Embryonic facial prominence (tissue), 1 donor: Measurements from ENCODE around the gene USP14.
"Not testable (repeated sequence)": the region's sequence is repeated elsewhere in the genome, so short reads cannot be mapped to it uniquely, and the experiment has no call there.

Experiments used
- DNase-seq: peaks from one replicate; pipeline ENCODE4 v3.0.0-alpha.2; 2016; ENCODE audit errors: extremely low spot score

Gene USP14

DNA sequence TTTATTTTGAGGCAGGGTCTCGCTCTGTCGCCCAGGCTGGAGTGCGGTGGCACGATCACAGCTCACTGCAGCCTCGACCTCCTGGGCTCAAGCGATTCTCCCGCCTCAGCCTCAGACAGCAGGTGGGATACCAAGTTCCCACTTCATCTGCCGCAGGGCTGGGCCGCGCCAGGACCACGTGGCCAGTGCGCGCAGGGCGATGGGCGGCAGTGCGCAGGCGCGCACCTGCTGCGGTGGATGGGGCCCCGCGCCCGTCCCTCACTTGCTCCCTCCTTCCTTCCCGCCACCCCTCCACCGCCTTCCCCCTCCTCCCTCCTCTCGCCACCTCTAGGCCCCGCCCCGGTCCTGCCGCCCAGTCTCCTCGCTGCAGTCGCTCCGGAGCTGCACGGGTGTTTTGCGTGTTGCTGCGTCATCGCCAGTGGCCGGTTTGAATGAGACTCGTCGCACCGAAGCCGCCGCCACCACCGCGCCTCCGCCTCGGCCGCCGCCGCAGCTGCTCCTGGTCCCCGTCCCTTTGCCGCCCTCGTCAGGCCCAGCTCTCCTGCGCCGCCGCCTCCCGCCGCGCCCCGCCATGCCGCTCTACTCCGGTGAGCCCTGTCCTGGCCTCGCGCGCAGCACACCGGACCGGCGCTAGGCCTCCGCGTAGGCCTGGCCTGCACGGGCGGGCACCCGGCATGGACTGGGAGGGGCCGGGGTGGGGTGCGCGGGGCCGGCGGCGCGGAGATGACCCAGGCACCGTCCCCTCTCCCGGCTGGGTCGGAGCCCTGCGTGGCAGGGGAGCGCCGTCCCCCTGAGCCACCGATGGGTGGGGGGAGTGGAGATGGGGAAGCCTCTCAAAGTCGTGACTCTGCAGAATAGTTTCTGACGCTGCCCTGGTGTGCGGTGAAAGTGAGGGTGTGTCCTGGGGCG lies at the start of gene USP14:
Gene USP14 (plus strand): TSS at position 430 of the 909 bp plus-strand sequence. CDS start 142 bp downstream, at position 572.
- DNase-seq: peak; percentile 93

DNA sequence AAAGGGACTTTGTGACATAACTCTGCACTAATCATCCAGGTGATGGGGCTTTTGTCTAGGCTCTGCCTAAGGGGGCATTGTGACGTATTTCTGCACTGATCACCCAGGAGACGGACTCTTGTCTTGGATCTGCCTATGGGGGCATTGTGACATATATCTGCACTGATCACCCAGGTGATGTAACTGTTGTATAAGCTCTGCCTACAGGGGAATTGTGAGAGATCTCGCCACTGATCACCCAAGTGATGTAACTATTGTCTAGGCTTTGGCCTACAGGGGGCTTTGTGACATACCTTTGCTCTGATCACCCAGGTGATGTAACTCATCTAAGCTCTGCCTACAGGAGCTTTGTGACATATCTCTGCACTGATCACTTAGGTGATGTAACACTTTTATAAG lies 49.7 kb upstream of the USP14 start:
- DNase-seq: not testable (repeated sequence)

DNA sequence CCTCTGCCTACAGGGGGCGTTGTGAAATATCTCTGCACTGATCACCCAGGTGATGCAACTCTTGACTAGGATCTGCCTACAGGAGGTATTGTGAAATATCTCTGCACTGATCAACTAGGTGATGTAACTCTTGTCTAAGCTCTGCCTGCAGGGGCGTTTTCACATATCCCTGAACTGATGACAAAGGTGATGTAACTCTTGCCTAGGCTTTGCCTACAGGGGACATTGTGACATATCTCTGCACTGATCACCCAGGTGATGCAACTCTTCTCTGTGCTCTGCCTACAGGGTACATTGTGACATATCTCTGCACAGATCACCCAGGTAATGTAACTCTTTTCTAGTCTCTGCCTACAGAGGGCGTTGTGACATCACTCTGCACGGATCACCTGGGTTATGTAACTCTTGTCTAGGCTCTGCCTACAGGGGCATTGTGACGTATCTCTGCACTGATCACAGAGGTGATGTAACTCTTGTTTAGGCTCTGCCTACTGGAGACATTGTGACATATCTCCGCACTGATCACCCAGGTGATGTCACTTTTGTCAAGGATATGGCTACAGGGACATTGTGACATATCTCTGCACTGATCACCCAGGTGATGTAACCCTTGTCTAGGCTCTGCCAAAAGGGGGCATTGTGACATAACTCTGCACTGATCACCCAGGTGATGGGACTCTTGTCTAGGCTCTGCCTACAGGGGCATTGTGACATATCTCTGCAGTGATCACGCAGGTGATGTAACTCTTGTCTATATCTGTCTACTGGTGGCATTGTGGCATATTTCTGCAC lies 49.0 kb upstream of the USP14 start:
- DNase-seq: not testable (repeated sequence)

DNA sequence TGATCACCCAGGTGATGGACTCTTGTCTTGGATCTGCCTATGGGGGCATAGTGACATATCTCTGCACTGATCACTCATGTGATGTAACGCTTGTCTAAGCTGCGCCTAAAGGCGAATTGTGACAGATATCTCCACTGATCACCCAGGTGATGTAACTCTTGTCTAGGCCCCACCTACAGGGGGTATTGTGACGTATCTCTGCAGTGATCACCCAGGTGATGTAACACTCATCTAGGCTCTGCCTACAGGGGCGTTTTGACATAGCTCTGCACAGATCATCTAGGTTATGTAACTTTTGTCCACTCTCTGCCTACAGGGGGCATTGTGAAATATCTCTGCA lies 48.5 kb upstream of the USP14 start:
- not testable (repeated sequence) for DNase-seq

DNA sequence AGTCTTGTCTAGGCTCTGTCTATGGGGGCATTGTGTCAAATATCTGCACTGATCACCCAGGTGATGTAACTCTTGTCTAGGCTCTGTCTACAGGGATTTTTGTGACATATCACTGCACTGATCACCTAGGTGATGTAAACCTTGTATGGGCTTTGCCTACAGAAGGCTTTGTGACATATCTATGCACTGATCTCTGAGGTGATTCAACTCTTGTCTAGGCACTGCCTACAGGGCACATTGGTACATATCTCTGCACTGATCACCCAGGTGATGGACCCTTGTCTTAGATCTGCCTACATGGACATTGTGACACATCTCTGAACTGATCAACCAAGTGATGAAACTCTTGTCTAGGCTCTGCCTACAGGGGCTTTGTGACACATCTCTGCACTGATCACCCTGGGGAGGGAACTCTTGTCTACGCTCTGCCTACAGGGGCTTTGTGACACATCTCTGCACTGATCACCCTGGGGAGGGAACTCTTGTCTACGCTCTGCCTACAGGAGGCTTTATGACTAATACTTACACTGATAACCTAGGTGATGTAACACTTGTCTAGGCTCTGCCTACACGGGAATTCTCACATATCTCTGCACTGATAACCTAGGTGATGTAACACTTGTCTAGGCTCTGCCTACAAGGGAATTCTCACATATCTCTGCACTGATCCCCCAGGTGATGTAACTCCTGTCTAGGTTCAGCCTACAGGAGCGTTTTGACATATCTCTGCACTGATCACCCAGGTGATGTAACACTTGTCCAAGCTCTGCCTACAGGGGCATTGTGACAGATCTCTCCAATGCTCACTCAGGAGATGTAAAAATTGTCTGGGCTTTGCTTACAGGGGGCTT lies 47.8 kb upstream of the USP14 start:
- DNase-seq: not testable (repeated sequence)

DNA sequence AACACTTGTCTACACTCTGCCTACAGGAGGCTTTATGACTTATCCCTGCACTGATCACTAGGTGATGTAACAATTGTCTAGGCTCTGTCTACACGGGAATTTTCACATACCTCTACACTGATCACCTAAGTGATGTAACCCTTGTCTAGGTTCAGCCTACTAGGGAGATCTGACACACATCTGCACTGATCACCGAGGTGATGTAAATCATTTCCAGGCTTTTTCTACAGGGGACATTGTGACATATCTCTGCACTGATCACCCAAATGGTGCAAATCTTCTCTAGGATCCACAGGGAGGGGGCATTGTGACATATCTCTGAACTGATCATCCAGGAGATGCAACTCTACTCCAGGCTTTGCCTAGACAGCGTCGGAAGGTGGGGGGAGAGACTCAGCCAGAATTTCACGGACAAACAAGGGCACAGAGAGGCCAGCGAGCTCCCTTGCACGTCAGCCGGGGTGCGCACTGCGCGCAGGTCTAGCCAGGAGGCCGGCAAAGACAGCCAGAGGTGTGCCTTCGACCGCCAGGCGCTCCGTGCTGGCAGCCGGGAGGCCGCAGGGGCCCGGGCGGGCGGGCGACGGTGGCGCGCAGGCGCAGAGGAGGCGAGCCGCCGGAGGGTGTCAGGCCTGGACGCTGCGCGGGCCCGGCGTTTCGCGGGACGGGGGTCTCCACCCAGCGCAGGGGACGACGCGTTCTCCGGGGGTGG lies 46.9 kb upstream of the USP14 start:
- peak; percentile 11 for DNase-seq

DNA sequence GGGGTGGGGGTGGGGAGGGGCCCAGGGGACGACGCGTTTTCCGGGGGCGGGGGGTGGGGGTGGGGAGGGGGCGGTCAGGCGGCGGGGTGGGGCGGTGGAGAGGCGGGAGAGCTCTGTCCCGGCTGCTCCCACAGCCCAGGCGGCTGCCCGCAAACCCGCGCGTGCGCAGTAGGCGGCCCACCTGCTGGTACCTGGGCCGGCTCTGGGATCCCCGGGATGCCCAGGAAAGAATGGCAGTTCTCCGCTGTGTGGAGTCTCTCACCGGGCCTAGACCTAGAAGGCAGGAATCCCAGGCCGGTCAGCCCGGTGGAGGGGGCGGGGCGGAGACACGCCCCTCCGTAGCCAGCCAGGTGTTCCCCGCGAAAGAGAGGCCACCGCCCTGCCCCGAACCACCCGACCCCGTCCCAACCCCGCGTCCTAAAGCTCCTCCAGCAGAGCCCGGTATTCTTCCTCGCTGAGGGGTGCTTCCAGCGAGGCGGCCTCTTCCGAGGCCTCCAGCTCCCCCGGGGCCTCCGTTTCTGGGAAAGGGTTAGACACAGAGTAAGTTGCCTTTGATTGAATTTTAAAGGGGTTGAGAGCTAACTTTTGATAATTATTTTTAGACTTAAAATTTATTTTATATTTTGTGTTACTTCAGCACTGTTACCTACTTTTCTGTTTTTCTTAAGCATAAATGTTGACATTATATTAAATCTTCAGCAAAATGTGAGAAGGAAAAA lies 46.2 kb upstream of the USP14 start:
- DNase-seq: not testable (repeated sequence)

DNA sequence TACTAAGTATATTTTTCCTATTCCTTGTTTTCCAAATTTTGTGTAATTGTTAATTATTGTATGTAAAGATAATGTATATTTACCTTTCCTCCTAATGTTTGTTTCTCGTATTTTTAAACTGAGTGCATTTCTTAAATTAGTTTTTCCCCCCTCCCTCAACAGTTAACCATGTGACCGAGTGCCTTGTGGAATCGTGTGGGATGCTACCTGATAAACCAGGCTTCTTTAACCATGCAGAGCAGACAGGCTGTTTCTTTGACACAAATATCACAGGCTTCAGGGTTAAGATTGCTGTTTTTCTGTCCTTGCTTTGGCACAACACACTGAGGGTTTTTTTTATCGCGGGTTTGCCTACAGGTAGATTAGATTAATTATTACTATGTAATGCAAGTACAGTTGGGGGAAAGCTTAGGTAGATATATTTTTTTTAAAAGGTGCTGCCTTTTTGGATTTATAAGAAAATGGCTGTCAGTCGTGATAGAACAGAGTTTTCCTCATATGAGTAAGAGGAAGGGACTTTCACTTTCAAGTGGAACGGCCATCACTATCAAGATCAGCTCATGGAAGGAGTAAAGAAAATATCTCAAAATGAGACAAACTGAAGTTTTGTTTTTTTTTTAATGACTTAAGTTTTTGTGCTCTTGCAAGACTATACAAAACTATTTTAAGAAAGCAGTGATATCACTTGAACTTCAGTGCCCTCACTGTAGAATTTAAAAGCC lies 37.7 kb upstream of the USP14 start:
- DNase-seq: not testable (repeated sequence)

DNA sequence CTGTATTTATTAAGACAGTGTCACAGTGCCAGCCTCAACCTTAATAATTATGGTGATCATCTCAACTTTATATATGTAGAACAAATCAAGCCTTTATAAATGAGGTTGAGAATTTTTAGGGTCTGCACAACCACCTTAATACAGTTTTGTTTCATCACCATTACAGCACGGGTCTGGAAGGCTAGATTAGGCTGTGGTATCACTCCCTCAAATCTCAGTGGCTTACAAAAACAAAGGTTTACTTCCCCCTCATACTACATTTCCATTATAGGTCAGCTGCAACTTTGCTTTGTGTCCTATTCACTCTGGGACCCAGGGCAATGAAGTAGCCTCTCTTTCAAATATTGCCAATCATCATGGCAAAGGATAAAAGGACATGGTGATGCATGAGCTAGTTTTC lies 23.3 kb upstream of the USP14 start:
- DNase-seq: no peak

DNA sequence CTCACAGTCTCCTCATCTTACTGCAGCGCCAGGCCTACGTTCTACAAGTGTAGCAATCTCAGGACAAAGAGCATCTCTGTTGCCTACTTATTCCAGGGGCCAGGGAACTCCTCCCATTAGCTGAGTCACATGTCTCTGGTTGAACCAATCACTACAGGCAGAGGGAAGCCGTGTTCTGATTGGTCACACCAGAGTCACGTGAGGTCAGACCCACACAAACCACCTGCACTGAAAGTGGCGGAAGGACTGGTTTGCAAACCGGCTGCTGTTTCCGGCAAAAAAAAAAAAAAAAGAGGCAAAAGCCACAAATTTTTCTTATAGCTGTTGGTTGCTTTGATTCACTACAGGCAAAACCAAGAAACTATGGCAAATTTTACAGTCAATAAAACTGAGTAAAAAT lies 21.9 kb upstream of the USP14 start:
- no peak for DNase-seq

DNA sequence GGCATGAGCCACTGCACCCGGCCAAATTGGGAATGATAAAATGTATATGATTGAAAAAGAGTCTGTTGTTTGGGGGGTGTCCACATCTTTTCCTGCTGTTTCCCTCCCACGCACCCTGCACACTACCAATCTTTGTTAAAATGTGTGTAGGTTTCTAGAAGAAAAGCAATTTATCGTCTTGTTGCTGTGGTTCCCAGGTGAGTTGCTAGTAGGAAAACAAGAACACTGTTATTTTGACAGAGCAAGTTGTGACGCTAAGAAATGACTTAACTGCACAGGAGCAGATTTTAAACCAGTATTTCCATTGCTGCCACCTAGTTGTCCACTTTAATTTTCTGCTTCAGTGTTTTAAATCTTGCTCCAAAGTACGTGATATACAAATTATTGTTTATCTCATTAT lies 21.0 kb upstream of the USP14 start:
- DNase-seq: no peak

DNA sequence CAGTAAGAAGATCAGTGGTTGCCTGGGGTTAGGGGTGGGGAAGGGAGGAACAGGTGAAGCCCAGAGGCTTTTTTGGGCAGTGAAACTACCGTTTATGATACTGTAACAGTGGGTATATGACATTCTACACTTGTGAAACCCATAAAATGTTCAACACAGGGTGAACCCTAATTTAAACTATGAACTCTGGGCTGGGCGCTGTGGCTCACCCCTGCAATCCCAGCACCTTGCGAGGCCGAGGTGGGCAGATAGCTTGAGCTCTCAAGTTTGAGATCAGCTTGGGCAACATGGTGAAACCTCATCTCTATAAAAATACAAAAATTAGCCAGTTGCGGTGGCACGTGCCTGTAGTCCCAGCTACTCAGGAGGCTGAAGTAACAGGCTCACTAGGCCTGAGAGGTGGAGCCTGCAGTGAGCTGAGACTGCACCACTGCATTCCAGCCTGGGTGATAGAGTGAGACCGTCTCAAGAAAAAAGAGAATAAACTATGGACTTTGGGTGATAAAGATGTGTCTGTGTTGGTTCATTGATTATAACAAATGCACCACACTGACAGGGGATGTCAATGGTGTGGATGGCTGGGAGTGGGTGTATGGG lies 17.6 kb upstream of the USP14 start:
- no peak for DNase-seq

DNA sequence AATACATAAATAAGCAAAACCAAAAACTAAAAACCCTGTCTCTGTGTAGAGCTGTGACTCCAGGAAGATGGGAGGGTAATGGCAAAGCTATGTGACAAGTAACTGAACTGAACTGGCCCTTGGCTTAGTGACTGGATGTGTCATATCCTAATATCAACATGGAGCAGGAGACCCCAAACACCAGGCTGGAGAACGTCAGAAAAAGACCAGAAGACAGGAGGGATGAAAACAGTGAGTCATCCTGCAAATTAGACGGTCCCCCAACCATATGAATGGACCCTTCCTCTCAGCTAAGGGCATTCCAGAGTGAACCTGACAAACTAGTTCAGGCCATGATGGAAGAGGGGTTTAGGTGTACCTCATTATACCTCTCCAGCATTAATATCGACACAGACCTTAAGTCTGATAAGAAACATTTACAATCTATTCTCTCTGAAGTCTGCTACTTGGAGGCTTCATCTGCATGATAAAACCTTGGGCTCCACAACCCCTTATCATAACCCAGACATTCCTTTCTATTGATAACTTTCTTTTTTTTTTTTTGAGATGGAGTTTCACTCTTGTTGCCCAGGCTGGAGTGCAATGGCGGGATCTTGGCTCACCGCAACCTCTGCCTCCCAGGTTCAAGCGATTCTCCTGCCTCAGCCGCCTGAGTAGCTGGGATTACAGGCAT lies 15.6 kb upstream of the USP14 start:
- DNase-seq: not testable (repeated sequence)

DNA sequence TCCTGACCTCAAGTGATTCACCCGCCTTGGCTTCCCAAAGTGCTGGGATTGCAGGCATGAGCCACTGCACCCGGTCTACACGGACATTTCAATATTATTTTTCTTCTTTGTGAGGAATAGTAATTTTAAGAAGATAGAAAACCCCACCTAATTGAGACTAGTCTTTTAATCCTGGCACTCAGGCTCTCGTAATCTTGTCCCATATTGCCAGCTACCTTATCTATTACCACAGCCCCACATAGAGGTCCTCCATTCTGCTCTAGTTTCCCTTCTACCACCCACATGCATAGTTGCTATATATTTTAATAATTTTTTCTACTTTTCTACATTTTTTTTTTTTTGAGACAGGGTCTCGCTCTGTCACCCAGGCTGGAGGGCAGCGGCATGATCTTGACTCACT lies 9.5 kb upstream of the USP14 start:
- no peak for DNase-seq

DNA sequence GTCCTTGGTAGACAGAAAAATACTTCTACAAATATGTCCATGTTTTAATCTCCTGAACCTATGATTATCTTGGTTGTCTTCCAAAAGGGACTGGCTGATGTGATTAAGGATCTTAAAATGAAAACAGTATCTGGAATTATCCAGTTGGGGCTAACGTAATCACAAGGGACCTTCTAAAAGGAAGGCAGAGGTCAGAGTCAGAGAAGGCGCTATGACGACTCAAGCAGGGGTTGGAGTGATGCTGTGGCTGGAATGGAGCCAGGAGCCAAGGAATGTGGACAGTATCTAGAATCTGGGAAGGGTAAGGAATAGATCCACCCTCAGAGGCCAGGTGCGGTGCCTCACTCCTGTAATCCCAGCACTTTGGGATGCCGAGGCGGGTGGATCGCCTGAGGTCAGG lies 4.2 kb upstream of the USP14 start:
- DNase-seq: no peak

DNA sequence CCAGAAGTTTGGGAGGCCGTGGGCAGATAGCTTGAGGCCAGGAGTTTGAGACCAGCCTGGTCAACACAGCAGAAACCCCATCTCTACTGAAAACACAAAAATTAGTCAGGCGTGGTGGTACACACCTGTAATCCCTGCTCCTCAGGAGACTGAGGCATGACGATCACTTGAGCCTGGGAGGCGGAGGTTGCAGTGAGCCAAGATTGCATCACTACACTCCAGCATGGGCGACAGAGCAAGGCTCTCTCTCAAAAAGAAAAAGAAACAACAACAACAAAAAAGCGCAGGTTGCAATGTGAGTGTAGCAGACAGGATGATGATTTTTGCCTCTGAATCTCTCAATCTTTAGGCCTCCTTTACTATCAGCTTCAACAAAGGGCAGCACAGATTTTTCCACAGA lies 2.7 kb upstream of the USP14 start:
- no peak for DNase-seq

DNA sequence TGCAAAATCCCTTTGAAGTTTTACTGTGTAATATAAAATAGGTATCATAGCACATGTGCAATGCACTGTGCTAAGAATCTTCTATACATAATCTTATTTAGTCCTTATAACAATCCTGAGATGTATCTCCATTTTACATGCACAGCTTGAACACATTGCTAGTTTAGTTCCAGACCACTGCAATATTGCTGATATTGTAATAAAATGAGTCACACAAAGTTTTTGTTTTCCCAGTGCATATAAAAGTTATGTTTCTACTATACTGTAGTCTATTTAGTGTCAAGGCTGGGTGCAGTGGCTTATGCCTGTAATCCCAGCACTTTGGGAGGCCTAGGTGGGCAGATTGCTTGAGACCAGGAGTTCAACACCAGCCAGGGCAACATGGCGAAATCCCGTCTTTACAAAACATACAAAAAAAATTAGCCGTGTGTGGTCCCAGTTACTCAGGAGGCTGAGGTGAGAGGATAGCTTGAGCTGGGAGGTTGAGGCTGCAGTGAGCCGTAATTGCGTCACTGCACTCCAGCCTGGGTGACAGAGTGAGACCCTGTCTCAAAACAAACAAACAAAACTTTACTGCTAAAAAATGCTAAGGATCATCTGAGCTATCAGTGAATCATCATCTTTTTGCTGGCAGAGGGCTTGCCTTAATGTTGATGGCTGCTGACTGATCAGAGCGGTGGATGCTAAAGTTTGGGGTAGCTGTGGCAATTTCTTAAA lies 1.7 kb upstream of the USP14 start:
- DNase-seq: no peak

DNA sequence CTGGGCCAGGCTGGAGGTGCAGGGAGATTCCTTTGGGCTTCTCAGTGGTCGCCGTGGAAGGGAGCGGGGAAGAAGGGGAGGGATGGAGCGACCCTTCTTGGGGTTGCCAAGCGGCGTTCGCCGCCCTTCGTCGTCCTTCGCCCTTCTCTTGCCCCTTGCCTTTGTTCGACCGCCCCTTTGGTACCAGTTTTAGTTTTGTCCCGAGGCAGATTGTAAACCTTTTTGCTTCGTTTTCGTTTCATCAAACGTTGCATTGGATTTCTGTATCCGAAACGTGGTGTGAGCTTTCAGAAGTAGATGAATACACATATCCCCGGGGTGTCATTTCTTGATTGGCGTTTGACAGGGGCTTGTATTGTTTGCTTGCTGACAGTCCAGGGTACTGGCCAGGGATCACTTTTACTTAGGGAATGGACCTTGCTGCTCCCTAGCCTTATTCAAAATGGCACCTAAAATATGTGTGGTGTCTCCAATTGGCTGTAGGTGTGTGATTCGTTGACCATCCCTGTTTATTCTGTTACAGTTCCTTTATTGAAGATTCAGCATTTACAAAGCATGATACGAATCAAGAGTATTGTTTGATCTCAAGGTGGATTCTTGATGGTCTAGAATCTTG lies 788 bp downstream of the USP14 start:
- no peak for DNase-seq
